GM18498 (cell line): Measurements from ENCODE around the gene DNASE1L1.

Experiments
- ATAC-seq: cut with Tn5 transposase; IDR thresholded peaks from one replicate; pipeline ENCODE4 v1.9.1; 2021; ENCODE audit warnings: mild to moderate bottlenecking, moderate library complexity; ENCODE audit not compliant: unreplicated experiment

Gene DNASE1L1

DNA sequence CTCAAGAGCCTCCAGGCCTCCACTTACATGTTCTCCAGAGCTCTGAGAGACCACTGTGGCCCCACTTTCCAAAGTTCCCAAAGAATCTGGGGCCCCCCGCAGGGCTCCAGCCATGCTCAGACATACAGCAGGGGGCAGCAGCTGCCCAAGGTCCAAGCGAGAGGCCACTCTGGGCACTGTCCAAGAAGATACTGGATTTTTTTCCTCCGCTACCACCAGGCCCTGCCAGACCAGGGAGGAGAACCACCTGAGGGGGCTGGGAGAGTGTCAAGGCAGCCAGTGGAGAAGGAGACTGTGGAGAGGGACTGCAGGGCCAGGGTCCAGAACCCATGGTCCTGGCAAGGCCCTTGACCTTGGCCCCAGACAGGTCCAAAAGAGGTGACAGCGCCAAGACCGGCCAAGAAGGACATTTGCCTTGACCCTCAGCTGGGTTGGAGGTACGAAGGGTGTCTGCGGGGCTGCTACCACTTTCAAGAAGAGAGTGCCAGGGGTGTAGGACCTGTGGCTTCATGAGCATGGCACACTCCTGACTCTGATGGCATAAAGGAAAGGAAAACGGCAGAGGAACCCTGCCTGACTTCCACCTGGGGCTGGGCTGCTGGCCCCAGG lies 24.7 kb downstream of the DNASE1L1 start:
- no peak for ATAC-seq

DNA sequence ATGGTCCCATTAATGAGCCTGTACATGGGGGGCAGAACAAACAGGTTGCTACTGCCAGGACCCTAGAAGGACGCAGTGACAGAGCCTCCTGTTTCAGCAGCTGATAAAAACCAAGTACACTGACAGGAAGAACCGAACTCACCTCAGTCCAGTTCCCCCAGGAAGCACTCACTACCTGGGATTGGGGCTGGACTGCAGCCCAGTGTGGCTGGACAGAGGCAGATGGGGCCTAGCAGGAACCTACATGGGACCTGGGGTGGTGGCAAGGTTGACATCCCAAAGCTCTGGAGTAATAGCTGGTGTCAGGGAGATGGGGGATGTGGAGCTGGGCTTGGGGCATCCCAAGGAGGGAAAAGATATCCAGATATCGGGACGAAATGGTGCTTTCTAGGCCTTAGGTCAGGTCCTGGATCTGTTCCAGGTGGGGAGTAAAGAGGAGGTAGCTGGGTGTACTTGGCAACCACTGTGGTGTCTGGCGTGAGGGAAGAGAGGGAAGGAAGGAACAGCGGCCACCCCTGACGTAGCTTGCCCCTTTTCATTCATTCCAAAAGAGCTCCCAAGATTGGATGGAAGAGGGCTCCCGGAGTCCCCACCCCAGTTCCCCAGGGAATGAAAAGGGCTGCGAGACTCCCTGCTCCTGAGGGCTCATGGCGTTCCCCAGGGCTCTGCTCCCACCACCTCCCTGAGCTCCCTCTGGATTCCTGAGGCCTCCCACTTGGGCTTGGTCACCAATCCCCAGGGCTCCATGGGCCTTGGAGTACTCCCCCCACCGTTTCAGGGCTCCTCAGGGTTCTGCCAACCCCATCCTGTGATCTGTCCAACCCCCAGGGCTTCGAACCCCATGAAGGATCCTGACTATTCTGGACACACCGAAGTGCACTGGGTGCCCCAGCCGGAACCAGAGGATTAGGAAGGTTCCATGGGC lies 25.4 kb downstream of the DNASE1L1 start:
- no peak for ATAC-seq

DNA sequence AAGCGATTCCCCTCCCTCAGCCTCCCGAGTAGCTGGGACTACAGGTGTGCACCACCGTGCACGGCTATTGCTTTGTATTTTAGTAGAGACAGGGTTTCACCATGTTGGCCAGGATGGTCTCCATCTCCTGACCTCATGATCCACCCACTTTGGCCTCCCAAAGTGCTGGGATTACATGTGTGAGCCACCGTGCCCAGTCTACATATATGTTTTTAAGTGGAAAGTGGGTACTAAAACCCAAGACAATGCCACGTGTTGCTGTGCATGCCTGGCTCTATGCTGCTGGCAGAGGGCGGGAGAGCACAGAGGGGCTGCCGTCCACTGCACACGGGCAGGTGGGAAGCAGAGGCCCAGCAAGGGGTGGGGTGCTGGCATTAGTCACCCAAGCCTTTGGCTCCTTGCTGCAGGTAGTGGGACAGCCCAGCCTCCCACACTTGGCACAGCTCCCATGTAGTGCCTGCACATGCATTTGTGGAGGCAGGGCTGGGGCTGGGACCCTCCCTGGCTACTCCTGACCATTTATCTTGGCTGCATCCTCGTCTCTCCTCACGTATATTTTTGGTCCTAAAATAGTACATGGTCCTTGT lies 26.5 kb downstream of the DNASE1L1 start:
- no peak for ATAC-seq

DNA sequence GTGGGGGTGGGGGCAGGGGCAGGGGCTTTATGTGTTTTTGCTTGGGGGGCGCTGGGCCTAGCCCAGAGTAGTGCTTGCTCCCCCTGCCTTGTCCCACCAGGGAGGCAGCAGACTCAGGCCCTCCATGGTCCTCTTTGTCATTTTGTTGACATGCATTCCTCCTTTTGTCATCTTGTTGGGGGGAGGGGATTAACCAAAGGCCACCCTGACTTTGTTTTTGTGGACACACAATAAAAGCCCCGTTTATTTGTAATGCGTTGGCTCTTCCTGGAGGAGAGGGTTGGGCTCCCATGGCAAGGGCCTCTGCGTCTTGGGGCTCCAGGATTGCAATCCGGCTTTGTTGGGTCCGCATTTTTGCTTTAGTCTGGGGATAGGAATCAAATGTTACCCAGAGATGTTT lies 27.8 kb downstream of the DNASE1L1 start:
- ATAC-seq, result no peak

DNA sequence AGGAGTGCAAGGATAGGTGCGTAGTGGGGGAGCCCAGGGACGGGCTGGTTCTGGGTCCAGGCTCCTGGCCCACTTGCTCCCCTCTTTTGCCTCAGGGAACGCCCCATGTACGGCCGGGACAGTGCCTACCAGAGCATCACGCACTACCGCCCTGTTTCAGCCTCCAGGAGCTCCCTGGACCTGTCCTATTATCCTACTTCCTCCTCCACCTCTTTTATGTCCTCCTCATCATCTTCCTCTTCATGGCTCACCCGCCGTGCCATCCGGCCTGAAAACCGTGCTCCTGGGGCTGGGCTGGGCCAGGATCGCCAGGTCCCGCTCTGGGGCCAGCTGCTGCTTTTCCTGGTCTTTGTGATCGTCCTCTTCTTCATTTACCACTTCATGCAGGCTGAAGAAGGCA lies 28.3 kb downstream of the DNASE1L1 start:
- ATAC-seq, result no peak

DNA sequence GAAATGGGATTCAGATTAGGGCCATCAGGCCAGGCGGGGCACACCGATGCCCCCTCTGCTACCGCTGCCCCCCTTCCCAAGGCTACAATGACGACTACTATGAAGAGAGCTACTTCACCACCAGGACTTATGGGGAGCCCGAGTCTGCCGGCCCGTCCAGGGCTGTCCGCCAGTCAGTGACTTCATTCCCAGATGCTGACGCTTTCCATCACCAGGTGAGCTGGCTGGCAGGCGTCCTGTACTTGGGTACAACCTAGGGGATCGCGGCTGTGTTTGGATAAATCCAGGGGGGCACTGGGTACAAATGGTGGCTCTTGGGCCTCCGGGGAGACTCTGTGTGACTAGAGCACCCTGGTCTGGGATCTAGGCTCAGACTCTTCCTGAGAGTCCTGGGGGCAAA lies 28.9 kb downstream of the DNASE1L1 start:
- no peak for ATAC-seq

DNA sequence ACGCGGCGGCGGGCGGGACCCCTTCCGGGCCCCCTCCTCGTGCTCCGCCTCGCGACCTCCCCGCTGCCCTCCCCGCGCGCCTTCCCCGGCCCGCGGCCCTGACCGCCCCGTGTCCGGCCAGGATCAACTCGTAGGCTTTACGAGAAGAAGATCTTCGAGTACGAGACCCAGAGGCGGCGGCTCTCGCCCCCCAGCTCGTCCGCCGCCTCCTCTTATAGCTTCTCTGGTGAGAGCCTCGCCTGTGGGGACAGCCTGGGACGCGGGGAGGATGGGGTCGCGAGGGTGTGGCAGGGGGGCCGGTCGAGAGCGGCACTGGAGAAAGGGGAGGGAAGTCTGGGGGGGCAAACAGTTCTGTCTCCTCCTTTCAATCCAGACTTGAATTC lies 29.5 kb downstream of the DNASE1L1 start:
- ATAC-seq, result no peak

DNA sequence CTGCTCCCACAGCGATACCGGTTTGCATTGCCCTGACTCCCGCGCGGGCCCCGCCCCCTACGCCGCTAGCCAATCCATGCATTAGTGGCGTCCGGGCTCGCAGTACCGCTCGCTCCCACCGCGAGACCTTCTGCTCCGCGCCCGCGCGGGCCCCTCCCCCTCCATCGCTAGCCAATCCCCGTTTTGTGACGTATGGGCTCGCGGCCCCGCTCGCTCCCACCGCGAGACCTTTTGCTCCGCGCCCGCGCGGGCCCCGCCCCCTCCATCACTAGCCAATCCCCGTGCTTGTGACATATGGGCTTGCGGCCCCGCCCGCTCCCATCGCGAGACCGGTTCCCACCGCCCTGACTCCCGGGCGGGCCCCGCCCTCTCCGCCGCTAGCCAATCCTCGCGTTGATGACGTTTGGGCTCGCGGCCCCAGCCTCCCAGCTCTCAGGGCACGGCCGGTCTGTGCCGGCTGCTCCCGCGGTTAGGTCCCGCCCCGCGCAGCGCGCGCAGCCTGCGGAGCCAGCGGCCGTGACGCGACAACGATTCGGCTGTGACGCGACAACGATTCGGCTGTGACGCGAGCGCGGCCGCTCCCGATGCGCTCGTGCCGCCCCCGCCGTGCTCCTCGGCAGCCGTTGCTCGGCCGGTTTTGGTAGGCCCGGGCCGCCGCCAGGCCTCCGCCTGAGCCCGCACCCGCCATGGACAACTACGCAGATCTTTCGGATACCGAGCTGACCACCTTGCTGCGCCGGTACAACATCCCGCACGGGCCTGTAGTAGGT lies 30.1 kb downstream of the DNASE1L1 start, which contains the start of gene EMD:
Gene EMD (plus strand): TSS at position 497 of the 770 bp plus-strand sequence. CDS start 190 bp downstream, at position 687.
- peak; percentile 82 for ATAC-seq

DNA sequence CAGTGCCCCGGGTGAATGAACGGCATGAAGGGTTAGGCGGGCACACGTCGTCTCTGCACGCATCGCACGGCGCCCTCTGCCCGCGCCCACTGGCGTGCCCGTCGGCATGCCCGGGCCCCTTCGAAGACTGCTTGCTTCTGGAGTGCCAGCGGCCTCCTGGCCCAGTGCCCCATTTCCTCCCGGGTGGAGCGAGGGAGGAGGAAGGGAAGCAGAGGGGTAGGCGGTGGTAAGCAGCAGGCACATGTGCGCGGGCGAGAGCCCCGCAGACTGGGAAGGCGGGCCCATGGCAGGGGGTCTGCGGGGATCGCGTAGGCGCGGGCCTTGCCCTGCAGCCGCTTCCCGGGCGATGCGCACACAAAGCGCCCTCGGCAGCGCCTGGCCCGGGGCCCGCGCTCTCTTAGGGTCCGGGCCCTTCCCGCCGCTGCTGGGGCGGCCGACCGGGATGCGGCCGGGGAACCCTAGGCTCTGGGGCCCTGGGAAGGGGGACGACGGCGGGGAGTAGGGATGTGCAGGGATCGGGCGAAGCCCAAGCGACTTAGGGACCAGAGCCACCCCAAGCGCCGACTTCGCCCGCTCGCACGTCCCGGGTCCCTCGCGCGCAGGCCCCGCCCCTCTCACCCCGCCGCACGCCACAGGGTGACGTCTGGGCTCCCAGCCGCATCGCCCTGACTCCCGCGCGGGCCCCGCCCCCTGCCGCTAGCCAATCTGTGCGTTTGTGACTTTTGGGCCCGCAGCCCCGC lies 30.8 kb downstream of the DNASE1L1 start:
- ATAC-seq, result peak; percentile 3

DNA sequence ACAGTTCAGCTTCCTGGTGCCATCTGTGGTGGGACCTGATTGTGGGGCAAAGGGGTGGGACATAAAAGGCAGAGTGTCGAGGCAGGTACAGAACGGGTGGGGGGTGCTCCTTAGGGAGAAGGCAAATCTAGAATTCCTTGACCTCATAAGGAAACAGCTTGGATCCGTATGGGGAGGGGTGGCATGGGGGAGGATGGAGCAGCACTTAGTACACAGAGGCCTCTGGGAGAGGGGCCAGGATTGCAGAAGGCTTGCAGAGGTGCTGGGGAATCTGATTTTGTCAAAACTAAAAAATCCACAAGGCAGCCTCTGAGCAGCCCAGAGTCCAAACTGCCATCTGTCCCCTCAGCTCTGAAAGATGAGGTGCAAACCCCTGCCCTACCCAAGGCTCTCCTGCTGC lies 32.3 kb downstream of the DNASE1L1 start:
- ATAC-seq, result no peak

DNA sequence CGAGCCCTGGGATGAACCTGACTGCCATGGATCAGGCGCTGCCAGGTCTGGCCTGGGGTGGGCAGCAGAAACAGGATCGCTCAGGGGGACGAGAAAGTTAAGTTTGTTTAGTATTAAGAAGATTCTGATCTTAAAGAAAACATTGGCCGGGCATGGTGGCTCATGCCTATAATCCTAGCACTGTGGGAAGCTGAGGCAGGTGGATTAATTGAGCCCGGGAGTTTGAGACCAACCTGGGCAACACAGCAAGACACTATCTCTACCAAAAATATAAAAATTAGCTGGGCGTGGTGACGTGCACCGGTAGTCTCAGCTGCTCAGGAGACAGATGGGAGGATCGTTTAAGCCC lies 33.9 kb downstream of the DNASE1L1 start:
- no peak for ATAC-seq

DNA sequence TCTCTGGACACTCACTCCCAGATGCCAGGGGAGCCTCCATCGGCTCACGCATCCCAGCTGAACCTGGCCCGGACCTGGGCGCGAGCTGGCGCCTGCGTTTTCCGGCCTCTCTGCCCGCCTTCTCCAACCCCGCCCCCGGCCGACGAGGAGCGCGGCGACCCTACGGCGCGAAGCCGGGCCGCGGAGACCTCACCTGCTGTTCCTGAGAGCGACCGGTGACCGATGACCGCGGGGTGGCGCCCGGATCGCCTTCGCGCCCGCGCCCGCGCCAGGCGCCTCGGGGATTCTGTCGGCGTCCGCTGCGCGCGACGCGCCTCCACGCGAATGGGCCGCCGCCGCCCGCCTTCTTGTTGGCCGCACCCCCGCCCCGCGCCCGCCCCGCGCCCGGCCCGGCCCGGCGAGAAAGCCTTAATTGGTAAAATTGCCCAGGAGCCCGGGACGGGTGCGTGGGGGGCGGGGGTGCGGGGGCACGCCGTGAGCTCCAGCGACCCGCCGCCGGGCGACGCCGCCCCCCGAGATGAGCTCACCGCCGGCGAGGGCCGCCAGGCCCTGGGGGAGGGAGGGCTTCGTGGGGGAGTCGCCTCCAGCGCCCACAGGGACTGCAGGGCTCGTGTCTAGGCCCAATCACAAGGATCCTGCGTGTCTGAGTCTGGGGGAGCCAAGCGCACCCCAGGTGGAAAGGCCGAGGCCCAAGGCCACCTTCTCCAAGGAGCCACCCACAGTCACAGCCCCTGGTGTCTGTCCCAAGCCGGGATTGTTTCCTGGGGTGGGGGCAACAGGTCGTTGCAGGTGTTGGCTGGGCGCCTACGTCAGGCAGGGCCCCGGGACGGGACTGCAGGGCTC lies 34.5 kb downstream of the DNASE1L1 start, which contains the start of gene FLNA:
Gene FLNA (minus strand): TSS at position 322 of the 843 bp plus-strand sequence. CDS start 3,389 bp downstream, outside the sequence.
- ATAC-seq, result no peak

DNA sequence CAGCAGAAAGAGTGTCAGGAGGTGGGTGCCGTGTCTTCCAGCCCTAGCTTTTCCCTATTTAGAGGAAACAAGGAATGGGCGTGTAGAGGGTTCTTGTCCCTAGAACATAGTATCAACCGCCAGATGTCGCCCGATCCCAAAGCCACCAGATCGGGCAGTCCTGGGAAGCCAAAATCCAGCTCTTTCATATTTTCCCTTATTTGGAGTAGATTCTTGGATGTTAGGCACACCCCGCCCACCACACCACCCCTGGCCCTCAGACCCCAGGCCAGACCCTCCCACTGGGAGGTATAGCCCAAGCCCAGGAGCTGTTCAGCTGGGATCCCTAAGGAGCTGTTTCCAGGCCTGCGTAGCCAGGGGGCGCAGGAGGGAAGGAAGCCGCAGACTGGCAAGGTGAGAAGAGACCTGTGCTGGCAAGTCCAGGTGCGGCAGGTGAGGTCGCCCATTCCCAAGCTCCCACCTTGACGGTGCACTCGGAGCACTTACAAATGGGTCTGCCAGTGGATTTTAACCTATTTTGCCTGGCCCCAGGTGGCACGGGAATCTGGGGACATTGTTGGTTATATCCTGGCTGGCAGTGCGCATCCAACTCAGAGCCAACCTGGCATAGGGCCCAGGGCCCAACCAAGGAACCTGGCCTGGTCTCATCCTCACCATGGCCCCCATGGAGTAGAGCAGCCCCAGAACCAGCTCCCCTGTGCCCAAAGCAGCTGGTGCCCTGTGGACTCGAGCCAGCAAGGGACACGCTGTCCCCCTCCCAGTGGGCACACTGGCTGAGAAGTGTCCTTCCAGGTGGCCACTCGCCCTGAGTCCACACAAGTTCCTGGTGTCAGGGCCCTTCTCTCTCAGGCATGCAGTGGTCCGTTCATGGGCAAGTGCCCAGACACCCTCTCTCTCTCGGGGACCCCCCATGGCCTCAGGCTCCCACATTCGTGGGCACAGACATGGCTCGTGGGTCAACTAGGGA lies 35.4 kb downstream of the DNASE1L1 start:
- ATAC-seq, result no peak

DNA sequence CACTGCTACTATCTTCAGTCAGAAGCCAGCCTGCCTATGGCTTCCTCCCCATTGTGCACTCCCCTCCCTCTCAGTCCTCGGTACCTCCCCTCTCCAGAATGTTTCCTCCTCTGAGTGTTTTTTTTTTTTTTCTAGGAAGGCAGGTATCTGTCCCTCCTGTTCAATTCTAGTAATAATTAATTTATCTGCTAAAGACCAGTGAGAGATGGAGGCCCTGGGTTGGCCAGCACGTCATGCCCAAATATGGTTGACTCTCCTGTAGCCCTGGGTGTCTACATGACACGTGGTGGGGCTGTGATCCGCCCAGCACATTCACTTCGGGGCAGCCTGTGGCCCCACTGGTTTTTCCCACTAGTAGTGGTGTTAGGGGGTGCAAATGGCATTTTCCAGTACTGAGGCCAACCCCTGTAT lies 36.4 kb downstream of the DNASE1L1 start:
- no peak for ATAC-seq

DNA sequence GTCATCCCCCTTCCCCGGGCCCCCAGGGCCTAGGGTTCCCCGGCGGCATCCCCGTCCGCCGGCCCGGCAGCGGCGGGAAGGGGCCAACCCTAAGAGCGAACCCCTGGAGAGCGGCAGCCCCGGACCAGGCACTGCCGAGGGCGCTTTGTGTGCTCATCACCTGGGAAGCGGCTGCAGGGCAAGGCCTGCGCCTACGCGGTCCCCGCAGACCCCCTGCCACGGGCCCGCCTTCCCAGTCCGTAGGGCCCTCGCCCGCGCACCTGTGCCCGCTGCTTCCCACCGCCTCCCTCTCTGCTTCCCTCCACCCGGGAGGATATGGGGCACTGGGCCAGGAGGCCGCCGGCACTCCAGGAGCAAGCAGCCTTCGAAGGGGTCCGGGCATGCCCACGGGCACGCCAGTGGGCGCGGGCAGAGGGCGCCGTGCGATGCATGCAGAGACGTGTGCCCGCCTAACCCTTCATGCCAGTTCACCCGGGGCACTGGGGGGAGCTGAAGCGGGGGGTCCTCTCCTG lies 37.2 kb downstream of the DNASE1L1 start:
- ATAC-seq, result no peak

DNA sequence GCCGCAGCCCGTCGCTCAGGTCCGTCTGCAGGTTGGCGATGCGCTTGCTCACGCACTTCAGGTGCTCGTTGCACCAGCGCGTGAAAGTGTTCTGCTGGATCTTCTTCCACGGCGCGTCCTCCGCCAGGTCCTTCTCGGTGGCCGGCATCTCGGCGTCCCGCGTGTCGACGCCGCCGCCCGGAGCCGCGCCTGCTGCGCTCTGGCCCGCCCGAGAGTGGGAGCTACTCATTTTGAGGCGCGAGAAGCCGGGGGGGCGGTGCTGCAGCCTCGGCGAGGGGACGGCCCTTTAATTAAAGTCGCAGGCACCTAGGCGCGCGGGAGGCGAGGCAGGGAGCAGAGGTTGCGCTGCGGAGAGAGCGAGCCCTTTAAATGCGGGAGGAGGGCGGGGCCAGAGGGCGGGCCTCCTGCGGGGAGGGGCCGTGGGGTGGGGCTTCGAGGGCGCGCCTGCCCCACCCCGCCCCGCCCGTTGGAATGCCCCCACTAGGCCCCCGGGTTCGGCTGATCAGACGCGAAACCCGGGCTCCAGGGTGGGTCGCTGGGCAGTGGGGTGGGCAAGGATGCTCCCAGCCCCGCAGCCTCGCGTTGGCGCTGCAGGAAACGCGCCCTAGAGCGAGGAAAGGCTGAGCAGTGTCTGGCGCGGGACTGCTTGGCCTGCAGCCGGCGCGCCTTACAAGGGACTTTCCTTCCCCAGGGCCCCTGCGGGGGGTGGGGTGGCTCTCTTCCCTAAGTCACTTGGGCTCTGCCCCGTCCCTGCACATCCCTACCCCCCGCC lies 37.9 kb downstream of the DNASE1L1 start:
- peak; percentile 68 for ATAC-seq

DNA sequence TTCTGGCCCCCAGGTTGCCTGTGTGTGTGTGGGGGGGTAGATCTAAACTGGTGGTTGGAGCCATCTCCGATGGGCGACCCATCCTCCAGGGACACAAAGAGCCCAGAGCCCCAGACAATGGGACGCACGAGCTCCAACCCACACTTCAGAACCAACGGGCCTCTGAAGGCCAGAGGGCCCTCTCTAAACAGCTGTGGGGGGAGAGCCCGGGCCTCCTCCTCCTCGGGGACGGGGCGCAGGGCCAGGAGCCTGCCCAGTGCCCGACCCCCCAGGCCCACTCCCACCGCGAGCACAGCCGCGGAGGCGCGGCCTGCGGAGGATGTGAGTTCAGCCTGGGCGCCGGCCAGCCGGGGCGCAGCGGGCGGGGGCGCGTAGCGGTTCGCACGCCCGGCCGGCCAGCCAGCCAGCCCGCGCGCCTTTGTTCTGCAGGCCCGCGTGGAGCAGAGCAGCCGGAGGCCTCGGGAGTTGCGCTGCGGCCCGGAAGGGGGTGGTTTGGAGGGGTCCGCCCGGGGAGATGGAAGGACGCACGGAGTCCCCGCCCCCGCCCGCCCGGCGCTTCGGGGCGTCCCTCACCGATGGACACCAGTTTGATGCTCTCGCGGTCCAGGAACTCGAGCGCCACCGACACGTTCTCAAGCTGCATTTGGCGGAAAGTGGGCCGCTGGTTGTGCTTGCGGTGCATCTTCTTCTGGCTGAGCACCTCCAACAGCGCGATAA lies 38.6 kb downstream of the DNASE1L1 start:
- ATAC-seq, result no peak
